HL-60 (cell line): Measurements from ENCODE around the gene RYK.

Source experiments
- CTCF ChIP-seq: IDR thresholded peaks from one replicate; pipeline ENCODE4 v1.5.1; 2011; ENCODE audit warnings: low read length, control low read depth, inconsistent platforms; ENCODE audit not compliant: insufficient read depth
- POLR2AphosphoS5 ChIP-seq: IDR thresholded peaks from 2 replicates; pipeline ENCODE4 v1.6.1; 2012; ENCODE audit warnings: low read depth

- TF ChIP-seq CTCF: no peak
- TF ChIP-seq POLR2AphosphoS5: no peak
Observed at GRCh38 chr3:134163096-134163495, 87.6 kb downstream of the RYK start.
